ENCODE data around the gene STK33. TPM values are rescaled to one million over a fixed set of nuclear protein-coding genes. Genes with fewer than 3 reads are reported as not detected.

The STK33 gene
- total RNA-seq, 1 donor from 2014 or later, result 14.9 TPM

- Histone ChIP-seq H3K36me3 (ENCODE audit: control insufficient read depth, insufficient read depth, low read length) (no peaks in the 10 kb centered on the region), H3K27me3 (ENCODE audit: control insufficient read depth, insufficient read depth, low read length) (no peaks in the 10 kb centered on the region), H3K4me3 (ENCODE audit: low read depth, low read length) (no peak overlapping the region)
- DNase-seq (ENCODE audit: low read depth), result no peak
- TF ChIP-seq CTCF (IDR thresholded peaks at IDR 0.05; ENCODE audit: insufficient read depth, low read length, poor library complexity, severe bottlenecking), result no peak
These were observed 90.1 kb downstream of the STK33 start for GRCh38 chr11:8503910-8504364.

GRCh38 chr11:8501836-8502235 is 92.2 kb downstream of the STK33 start:
- Histone ChIP-seq H3K27me3 (ENCODE audit: control insufficient read depth, insufficient read depth, low read length) (no peaks in the 10 kb centered on the region), H3K4me3 (ENCODE audit: low read depth, low read length) (no peak overlapping the region), H3K36me3 (ENCODE audit: control insufficient read depth, insufficient read depth, low read length) (no peaks in the 10 kb centered on the region)
- DNase-seq (ENCODE audit: low read depth), result no peak
- TF ChIP-seq CTCF (IDR thresholded peaks at IDR 0.05; ENCODE audit: insufficient read depth, low read length, poor library complexity, severe bottlenecking), result no peak

- no peak overlapping the region for H3K4me3 ChIP-seq (ENCODE audit: low read depth, low read length)
- H3K36me3 ChIP-seq (ENCODE audit: control insufficient read depth, insufficient read depth, low read length), result no peaks in the 10 kb centered on the region
- H3K27me3 ChIP-seq (ENCODE audit: control insufficient read depth, insufficient read depth, low read length), result no peaks in the 10 kb centered on the region
- no peak for TF ChIP-seq CTCF (IDR thresholded peaks at IDR 0.05; ENCODE audit: insufficient read depth, low read length, poor library complexity, severe bottlenecking)
- peak; percentile 4 for DNase-seq (ENCODE audit: low read depth)
These were observed 105.6 kb downstream of the STK33 start for GRCh38 chr11:8488395-8488794.

- Histone ChIP-seq H3K36me3 (ENCODE audit: control insufficient read depth, insufficient read depth, low read length) (no peaks in the 10 kb centered on the region), H3K27me3 (ENCODE audit: control insufficient read depth, insufficient read depth, low read length) (no peaks in the 10 kb centered on the region), H3K4me3 (ENCODE audit: low read depth, low read length) (no peak overlapping the region)
- no peak for TF ChIP-seq CTCF (IDR thresholded peaks at IDR 0.05; ENCODE audit: insufficient read depth, low read length, poor library complexity, severe bottlenecking)
- DNase-seq (ENCODE audit: low read depth), result no peak
These were observed 106.8 kb downstream of the STK33 start for GRCh38 chr11:8487261-8487660.

- no peaks in the 10 kb centered on the region for H3K27me3 ChIP-seq (ENCODE audit: control insufficient read depth, insufficient read depth, low read length)
- TF ChIP-seq CTCF (IDR thresholded peaks at IDR 0.05; ENCODE audit: insufficient read depth, low read length, poor library complexity, severe bottlenecking), result no peak
- no peaks in the 10 kb centered on the region for H3K36me3 ChIP-seq (ENCODE audit: control insufficient read depth, insufficient read depth, low read length)
- DNase-seq (ENCODE audit: low read depth), result no peak
- no peak overlapping the region for H3K4me3 ChIP-seq (ENCODE audit: low read depth, low read length)
These were observed 109.8 kb downstream of the STK33 start for GRCh38 chr11:8484251-8484650.

GRCh38 chr11:8480858-8481257 is 113.2 kb downstream of the STK33 start:
- no peaks in the 10 kb centered on the region for H3K36me3 ChIP-seq (ENCODE audit: control insufficient read depth, insufficient read depth, low read length)
- TF ChIP-seq CTCF (IDR thresholded peaks at IDR 0.05; ENCODE audit: insufficient read depth, low read length, poor library complexity, severe bottlenecking), result no peak
- H3K27me3 ChIP-seq (ENCODE audit: control insufficient read depth, insufficient read depth, low read length), result no peaks in the 10 kb centered on the region
- no peak overlapping the region for H3K4me3 ChIP-seq (ENCODE audit: low read depth, low read length)
- no peak for DNase-seq (ENCODE audit: low read depth)
